GM12891 (cell line): Measurements from ENCODE around the gene MAVS.

ENCODE experiments used
- PAX5 ChIP-seq: IDR thresholded peaks from 2 replicates; pipeline ENCODE4 v1.6.1; 2011; ENCODE audit warnings: low read length, moderate library complexity, mild to moderate bottlenecking; ENCODE audit not compliant: insufficient read depth, severe bottlenecking
- POLR2A ChIP-seq: IDR thresholded peaks from 2 replicates; pipeline ENCODE4 v1.6.1; 2011; ENCODE audit warnings: low read depth, low read length, control low read depth
- POLR2AphosphoS5 ChIP-seq: IDR thresholded peaks from 2 replicates; pipeline ENCODE4 v1.6.1; 2011; ENCODE audit warnings: low read depth, low read length, control low read depth
- POU2F2 ChIP-seq: IDR thresholded peaks from 2 replicates; pipeline ENCODE4 v1.6.1; 2011; ENCODE audit warnings: low read depth, mild to moderate bottlenecking, control low read depth, low read length, moderate library complexity
- SPI1 ChIP-seq: IDR thresholded peaks from 2 replicates; pipeline ENCODE4 v1.6.1; 2011; ENCODE audit warnings: low read depth, low read length, control low read depth
- TAF1 ChIP-seq: IDR thresholded peaks from 2 replicates; pipeline ENCODE4 v1.6.1; 2011; ENCODE audit warnings: low read depth, low read length, control low read depth

- TF ChIP-seq POLR2A (no peak), SPI1 (no peak), POLR2AphosphoS5 (no peak), TAF1 (no peak), PAX5 (no peak), POU2F2 (no peak)
Observed at GRCh38 chr20:3804254-3804751, 42.3 kb upstream of the MAVS start.
